ENCODE measurements around the gene SMIM35. TPM values are rescaled to one million over a fixed set of nuclear protein-coding genes. Genes with fewer than 3 reads are reported as not detected.
"Not testable (repeated sequence)": the region's sequence is repeated elsewhere in the genome, so short reads cannot be mapped to it uniquely, and the experiment has no call there.

Gene SMIM35
- total and polyA plus RNA-seq, 2 of the 4 experiments (the other 2 are of a cell fraction), result not detected

DNA sequence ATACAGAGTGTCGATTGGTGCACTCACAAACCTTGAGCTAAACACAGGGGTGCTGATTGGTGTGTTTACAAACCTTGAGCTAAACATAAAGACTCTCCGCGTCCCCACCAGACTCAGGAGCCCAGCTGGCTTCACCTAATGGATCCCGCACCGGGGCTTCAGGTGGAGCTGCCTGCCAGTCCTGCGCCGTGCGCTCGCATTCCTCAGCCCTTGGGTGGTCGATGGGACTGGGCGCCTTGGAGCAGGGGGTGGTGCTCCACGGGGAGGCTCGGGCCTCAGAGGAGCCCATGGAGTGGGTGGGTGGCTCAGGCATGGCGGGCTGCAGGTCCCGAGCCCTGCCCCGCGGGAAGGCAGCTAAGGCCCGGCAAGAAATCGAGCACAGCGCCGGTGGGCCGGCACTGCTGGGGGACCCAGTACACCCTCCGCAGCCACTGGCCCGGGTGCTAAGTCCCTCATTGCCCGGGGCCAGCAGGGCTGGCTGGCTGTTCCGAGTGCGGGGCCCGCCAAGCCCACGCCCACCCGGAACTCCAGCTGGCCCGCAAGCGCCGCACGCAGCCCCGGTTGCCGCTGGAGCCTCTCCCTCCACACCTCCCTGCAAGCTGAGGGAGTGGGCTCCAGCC, 108.4 kb downstream of the SMIM35 start:
- H2BK15ac ChIP-seq (ENCODE audit: low read depth, low read length); H4K8ac ChIP-seq (ENCODE audit: low read depth in 2 of 2, low read length in 2 of 2); H4K91ac ChIP-seq (ENCODE audit: insufficient read depth, low read depth, low read length); H2BK120ac ChIP-seq (ENCODE audit: low read depth, low read length); H3K27me3 ChIP-seq (ENCODE audit: control insufficient read depth, insufficient read depth, low read length); H3K4me3 ChIP-seq (ENCODE audit: insufficient read depth, low read depth, low read length); H3K4ac ChIP-seq (ENCODE audit: low read depth, low read length); H4K5ac ChIP-seq (ENCODE audit: low read depth, low read length); ATAC-seq (ENCODE audit: low read depth); H3K23ac ChIP-seq (ENCODE audit: low read depth, low read length); H2BK20ac ChIP-seq (ENCODE audit: low read depth, low read length); H3K4me1 ChIP-seq (ENCODE audit: control insufficient read depth, insufficient read depth, low read length); H3K18ac ChIP-seq (ENCODE audit: low read depth, low read length); H3K9me1 ChIP-seq (ENCODE audit: insufficient read depth, low read length); DNase-seq; H3K27ac ChIP-seq (ENCODE audit: insufficient read depth, low read length); intact Hi-C loops (cut with micrococcal nuclease); H2AFZ ChIP-seq (replicated peaks; ENCODE audit: low read length, poor library complexity); H3K79me1 ChIP-seq (ENCODE audit: low read depth in 1 of 2, low read length in 2 of 2); H3K14ac ChIP-seq (replicated peaks; ENCODE audit: low read depth, low read length); H3K9me3 ChIP-seq (ENCODE audit: control insufficient read depth, insufficient read depth, low read length); dilution Hi-C loops (cut with HindIII; ENCODE audit: low sequenced_read_pairs, unreplicated experiment); H2BK5ac ChIP-seq (ENCODE audit: low read depth, low read length, poor library complexity, severe bottlenecking); CTCF ChIA-PET; H2AK9ac ChIP-seq (replicated peaks; ENCODE audit: low read depth, low read length, poor library complexity); H3K56ac ChIP-seq (ENCODE audit: extremely low read depth, insufficient read depth, low read length); H3K9ac ChIP-seq (ENCODE audit: low read depth, low read length); in situ Hi-C loops (cut with MboI; ENCODE audit: low sequenced_read_pairs); H4K20me1 ChIP-seq (ENCODE audit: insufficient read depth, low read length); H3K36me3 ChIP-seq (ENCODE audit: control insufficient read depth, insufficient read depth, low read length); H2AK5ac ChIP-seq (ENCODE audit: low read depth, low read length); H3K4me2 ChIP-seq (ENCODE audit: low read depth, low read length); BruUV-seq (replicated peaks); POLR2A ChIA-PET (ENCODE audit: unreplicated experiment): not testable (repeated sequence)
- WGBS, 2 experiments (ENCODE audit: extremely low coverage in 2 of 2, insufficient read length in 1 of 2), result 100% methylated on average over 3 of the region's 36 CpGs; no CpG with 5 or more reads in 1 of the 2 experiments

GRCh38 chr11:117977612-117978264, 109.0 kb downstream of the SMIM35 start:
- H2BK20ac ChIP-seq (ENCODE audit: low read depth, low read length); H3K4me1 ChIP-seq (ENCODE audit: control insufficient read depth, insufficient read depth, low read length); H3K4ac ChIP-seq (ENCODE audit: low read depth, low read length); intact Hi-C loops (cut with micrococcal nuclease); H3K36me3 ChIP-seq (ENCODE audit: control insufficient read depth, insufficient read depth, low read length); dilution Hi-C loops (cut with HindIII; ENCODE audit: low sequenced_read_pairs, unreplicated experiment); H4K20me1 ChIP-seq (ENCODE audit: insufficient read depth, low read length); in situ Hi-C loops (cut with MboI; ENCODE audit: low sequenced_read_pairs); POLR2A ChIA-PET (ENCODE audit: unreplicated experiment); H3K27ac ChIP-seq (ENCODE audit: insufficient read depth, low read length); H3K27me3 ChIP-seq (ENCODE audit: control insufficient read depth, insufficient read depth, low read length); H3K4me3 ChIP-seq (ENCODE audit: insufficient read depth, low read depth, low read length); H3K56ac ChIP-seq (ENCODE audit: extremely low read depth, insufficient read depth, low read length); DNase-seq; H3K9ac ChIP-seq (ENCODE audit: low read depth, low read length); H3K14ac ChIP-seq (replicated peaks; ENCODE audit: low read depth, low read length); H4K91ac ChIP-seq (ENCODE audit: insufficient read depth, low read depth, low read length); ATAC-seq (ENCODE audit: low read depth); H2BK15ac ChIP-seq (ENCODE audit: low read depth, low read length); H3K9me1 ChIP-seq (ENCODE audit: insufficient read depth, low read length); H2AFZ ChIP-seq (replicated peaks; ENCODE audit: low read length, poor library complexity); H4K5ac ChIP-seq (ENCODE audit: low read depth, low read length); H2AK5ac ChIP-seq (ENCODE audit: low read depth, low read length); H3K79me1 ChIP-seq (ENCODE audit: low read depth in 1 of 2, low read length in 2 of 2); H3K18ac ChIP-seq (ENCODE audit: low read depth, low read length); BruUV-seq (replicated peaks); CTCF ChIA-PET; H2BK5ac ChIP-seq (ENCODE audit: low read depth, low read length, poor library complexity, severe bottlenecking); H3K4me2 ChIP-seq (ENCODE audit: low read depth, low read length); H3K9me3 ChIP-seq (ENCODE audit: control insufficient read depth, insufficient read depth, low read length); H2BK120ac ChIP-seq (ENCODE audit: low read depth, low read length); H2AK9ac ChIP-seq (replicated peaks; ENCODE audit: low read depth, low read length, poor library complexity); H4K8ac ChIP-seq (ENCODE audit: low read depth in 2 of 2, low read length in 2 of 2); H3K23ac ChIP-seq (ENCODE audit: low read depth, low read length): not testable (repeated sequence)
- WGBS, 2 experiments (ENCODE audit: extremely low coverage in 2 of 2, insufficient read length in 1 of 2), result 92% methylated on average over 7 of the region's 23 CpGs; no CpG with 5 or more reads in 1 of the 2 experiments
